HPDE6-E6E7 (cell line): ENCODE measurements around the gene CCDC144A.
A peak's percentile ranks its signal among the peaks of the same experiment; 100 is the strongest.
"Not testable (repeated sequence)": the region's sequence is repeated elsewhere in the genome, so short reads cannot be mapped to it uniquely, and the experiment has no call there.

Source experiments
- DNase-seq: peaks from one replicate; pipeline ENCODE4 v3.0.0; 2011; ENCODE audit warnings: missing footprints; ENCODE audit errors: extremely low spot score

CCDC144A gene, protein sequence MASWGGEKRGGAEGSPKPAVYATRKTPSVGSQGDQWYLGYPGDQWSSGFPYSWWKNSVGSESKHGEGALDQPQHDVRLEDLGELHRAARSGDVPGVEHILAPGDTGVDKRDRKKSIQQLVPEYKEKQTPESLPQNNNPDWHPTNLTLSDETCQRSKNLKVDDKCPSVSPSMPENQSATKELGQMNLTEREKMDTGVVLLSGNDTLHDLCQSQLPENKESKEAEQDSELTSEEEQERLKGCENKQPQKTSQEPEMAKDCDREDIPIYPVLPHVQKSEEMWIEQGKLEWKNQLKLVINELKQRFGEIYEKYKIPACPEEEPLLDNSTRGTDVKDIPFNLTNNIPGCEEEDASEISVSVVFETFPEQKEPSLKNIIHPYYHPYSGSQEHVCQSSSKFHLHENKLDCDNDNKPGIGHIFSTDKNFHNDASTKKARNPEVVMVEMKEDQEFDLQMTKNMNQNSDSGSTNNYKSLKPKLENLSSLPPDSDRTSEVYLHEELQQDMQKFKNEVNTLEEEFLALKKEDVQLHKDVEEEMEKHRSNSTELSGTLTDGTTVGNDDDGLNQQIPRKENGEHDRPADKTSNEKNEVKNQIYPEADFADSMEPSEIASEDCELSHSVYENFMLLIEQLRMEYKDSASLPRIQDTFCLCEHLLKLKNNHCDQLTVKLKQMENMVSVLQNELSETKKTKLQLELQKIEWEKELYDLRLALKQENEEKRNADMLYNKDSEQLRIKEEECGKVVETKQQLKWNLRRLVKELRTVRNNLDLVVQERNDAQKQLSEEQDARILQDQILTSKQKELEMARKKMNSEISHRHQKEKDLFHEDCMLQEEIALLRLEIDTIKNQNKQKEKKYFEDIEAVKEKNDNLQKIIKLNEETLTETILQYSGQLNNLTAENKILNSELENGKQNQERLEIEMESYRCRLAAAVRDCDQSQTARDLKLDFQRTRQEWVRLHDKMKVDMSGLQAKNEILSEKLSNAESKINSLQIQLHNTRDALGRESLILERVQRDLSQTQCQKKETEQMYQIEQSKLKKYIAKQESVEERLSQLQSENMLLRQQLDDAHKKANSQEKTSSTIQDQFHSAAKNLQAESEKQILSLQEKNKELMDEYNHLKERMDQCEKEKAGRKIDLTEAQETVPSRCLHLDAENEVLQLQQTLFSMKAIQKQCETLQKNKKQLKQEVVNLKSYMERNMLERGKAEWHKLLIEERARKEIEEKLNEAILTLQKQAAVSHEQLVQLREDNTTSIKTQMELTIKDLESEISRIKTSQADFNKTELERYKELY (N-terminal part only)

GRCh38 chr17:16689731-16690281, at the start of gene CCDC144A:
Gene CCDC144A (plus strand): TSS chr17:16690241. CDS start chr17:16690401, 160 bp downstream.
- DNase-seq: not testable (repeated sequence)

DNA sequence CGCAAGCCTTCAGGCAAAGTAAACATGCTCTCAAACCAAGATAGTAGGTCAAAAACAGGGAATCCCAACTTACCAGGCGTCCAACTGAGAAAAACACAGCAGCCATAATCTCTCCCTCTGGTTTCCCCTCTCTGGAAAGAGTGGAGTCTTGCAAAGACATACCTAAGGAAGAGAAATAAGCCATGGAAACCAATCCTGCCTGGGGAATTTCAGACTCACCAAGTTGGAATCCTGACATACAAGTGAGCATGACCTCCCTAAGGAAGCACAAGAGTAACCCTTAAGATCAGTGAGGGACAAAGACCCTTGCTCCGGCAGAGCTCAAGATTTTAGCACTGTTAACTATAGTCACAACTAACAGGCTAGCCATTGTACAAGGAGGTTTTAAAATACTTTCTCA, 40.5 kb upstream of the CCDC144A start:
- no peak for DNase-seq

DNA sequence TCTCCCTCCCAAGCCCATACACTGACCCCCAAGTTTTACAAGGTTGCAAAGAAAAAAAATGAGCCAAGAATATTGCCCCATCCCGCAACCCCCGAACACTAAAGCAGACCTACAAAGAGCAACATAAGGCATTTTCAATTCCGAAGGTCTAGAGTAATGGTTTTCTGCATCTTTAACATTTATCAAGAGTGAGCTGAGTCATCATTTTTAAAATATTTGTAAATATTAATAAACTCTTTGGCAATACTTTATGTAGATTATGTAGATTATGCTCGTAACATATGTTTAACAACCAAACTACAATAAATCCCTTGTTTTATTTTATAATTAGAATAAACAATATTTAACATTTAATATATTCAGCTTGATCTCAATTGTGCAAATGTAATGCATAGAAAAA, 37.8 kb upstream of the CCDC144A start:
- DNase-seq: no peak

GRCh38 chr17:16652847-16653366, 37.1 kb upstream of the CCDC144A start:
- no peak for DNase-seq

- DNase-seq: peak; percentile 85
These were observed 36.5 kb upstream of the CCDC144A start, which contains the start of gene ZNF624 for GRCh38 chr17:16653367-16654041. Gene ZNF624 (minus strand): TSS chr17:16653850.

GRCh38 chr17:16661217-16661616, 28.8 kb upstream of the CCDC144A start:
- DNase-seq: no peak

DNA sequence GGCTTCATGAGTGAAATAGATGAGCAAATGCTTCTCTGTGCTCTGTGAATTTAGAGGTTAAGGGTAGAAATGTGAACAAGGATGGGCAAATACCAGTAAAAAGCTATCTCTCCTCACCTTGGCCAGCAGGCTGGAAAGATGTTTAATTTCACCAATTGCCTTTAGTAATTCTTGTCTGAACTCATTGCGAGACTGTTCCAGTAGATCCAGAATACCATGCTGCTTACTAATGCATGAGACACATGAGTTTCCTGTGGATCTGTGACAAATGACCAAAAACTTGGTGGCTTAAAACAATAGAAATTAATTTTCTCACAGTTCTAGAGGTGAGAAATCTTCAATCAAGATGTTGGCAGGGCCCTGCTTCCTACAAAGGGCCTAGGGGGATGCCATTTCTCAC, 27.1 kb upstream of the CCDC144A start:
- DNase-seq: peak; percentile 19

DNA sequence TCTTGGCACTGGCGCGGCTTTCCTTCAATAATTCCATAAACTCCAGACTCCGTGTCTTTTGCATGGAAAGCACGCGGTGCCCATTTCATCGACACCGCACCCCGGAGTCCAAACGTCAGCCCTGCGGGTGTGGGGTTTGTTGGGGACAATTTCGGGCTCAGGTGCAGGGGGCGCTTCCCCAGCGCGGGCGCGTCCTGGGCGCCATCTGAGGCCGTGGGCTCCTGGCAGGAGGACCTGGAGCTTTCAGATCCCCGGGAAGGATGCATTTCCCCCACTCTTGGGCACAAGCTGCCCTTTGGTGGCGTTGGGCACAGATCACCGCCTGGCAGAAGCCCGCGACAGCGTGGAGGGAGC, 23.5 kb upstream of the CCDC144A start:
- DNase-seq: not testable (repeated sequence)

GRCh38 chr17:16666907-16667636, 23.0 kb upstream of the CCDC144A start:
- not testable (repeated sequence) for DNase-seq

- DNase-seq: no peak
These were observed 13.3 kb upstream of the CCDC144A start for GRCh38 chr17:16676676-16677268.

DNA sequence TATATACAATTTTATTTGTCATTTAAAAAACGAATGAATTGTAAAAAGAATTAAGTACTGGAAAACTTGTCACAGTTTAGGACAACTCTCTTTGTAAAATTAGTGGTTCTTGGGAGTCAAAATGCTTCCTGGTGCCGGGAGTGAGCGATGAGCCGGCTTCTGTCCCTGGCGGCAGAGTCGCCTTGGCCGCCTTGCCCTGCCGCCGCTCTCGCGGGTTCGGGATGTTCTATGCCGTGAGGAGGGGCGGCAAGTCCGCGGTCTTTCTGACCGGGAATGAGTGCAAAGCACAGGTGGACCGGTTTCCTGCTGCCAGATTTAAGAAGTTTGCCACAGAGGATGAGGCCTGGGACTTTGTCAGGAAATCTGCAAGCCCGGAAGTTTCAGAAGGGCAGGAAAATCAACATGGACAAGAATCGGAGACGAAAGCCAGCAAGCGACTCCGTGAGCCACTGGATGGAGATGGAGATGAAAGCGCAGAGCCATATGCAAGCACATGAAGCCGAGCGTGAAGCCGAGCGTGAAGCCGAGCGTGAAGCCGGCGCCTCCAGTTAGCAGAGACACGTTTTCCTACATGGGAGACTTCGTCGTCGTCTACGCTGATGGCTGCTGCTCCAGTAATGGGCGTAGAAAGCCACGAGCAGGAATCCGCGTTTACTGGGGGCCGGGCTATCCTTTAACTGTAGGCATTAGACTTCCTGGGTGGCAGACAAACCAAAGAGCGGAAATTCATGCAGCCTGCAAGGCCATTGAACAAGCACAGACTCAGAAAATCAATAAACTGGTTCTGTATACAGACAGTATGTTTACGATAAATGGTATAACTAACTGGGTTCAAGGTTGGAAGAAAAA, 6.5 kb upstream of the CCDC144A start:
- not testable (repeated sequence) for DNase-seq

DNA sequence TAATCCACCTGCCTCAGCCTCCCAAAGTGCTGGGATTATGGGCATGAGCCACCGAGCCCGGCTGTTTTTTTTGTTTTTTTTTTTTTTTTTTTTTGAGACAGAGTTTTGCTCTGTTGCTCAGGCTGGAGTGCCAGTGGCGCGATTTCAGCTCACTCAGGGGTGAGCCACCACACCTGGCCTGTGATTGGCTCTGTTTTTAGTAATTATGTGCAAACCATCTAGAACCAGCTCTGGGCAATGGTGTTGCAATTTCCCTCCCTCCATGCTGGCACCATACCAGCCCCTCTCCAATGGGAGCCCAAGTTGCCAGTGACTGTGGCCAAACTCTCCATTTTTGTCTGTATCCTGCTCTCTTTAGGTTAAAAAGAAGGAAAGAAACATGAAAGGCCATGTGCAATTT, 4.0 kb upstream of the CCDC144A start:
- not testable (repeated sequence) for DNase-seq

GRCh38 chr17:16687151-16687550, 2.9 kb upstream of the CCDC144A start:
- DNase-seq: not testable (repeated sequence)

DNA sequence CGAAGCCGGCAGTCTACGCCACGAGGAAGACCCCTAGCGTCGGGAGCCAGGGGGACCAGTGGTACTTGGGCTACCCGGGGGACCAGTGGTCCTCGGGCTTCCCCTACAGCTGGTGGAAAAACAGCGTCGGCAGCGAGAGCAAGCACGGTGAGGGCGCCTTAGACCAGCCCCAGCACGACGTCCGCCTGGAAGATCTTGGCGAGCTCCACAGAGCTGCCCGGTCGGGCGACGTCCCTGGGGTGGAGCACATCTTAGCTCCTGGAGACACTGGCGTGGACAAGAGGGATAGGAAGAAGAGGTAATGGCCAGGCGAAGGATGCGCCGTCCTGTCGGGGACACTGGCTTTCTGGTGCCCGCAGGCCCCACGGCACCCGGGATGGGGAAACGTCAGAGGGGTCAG, 406 bp downstream of the CCDC144A start:
- not testable (repeated sequence) for DNase-seq

GRCh38 chr17:16697603-16698002, 7.6 kb downstream of the CCDC144A start:
- not testable (repeated sequence) for DNase-seq

DNA sequence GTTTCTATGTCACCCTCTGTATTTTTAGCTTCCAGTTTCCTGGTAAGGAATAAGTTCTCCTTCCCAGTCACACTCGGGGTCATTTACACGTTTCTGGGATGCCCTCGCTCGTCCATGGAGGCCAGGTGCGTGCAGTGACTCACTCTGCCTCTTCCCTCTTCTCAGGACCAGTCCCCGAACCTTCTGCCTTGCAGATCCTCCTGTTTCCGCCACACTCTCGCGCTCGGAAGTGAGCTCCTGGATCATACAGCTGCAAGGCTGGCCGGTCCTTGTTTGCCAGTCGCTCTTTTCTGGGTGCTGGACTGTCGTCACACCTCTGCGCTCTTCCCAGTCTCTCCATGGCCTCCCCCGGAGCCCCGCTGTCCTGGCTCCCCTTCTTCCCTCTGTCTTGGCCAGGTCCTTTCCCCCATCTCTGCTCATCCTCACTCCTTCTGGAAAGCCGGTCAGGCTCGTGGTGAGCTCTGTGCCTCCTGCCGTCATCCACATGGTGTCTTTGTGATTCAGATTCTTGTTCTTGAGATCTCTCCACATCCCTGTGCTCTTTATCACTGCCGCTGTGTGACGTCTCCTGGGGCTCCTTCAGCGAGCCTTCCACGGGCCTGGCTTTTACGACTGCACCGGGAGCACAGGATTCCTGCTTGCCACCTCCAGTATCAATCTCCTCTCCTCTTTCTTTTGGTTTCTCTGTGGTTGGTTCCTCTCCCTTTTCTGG, 55.6 kb downstream of the CCDC144A start:
- not testable (repeated sequence) for DNase-seq

DNA sequence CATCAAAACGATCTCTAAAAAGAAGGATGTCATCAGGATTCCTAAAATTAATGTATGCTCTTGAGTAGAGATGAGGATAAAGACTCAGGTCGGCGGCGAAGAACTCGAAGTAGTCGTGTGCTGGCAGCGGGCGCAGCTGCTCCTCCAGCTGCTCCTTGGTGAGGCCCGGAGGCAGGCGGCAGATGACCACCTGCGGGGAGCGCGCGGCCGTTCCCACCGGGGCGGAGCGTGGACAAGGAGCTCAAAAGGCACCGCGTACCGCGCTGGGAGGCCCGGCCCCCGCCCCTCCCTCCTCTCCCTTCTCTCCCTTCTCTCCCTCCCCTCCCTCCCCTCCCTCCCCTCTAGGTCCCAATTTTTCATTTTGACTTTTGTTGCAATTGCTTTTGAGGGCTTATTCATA, 56.5 kb downstream of the CCDC144A start:
- not testable (repeated sequence) for DNase-seq

DNA sequence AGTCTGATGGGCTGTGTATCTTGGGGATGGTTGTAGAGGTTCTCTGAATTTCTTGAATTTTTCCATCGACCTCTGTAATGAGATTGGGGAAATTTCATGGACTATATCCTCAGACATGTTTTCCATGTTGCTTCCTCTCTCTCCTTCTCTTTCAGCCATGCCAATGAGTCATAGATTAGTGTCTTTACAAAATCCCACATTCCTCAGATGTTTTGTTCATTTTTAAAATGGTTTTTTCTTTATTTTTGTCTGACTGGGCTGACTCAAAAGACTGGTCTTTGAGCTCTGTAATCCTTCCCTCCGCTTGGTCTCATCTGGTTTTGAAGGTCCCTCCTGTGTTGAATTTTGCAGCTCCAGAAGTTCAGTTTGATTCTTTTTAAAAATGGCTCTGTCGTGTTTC, 60.5 kb downstream of the CCDC144A start:
- not testable (repeated sequence) for DNase-seq
